Measurements from ENCODE around the gene ELAVL3.

- no peak for TF ChIP-seq SUZ12 (IDR thresholded peaks at IDR 0.05)
- TF ChIP-seq FOXK2 (IDR thresholded peaks at IDR 0.05) = no peak
- no peak for TF ChIP-seq ARNT (IDR thresholded peaks at IDR 0.05)
- no peak for TF ChIP-seq FOXA1 (IDR thresholded peaks at IDR 0.05)
- no peak for TF ChIP-seq SP1 (IDR thresholded peaks at IDR 0.05)
- no peak for TF ChIP-seq BHLHE40 (IDR thresholded peaks at IDR 0.05; ENCODE audit: borderline replicate concordance)
- TF ChIP-seq NFRKB (IDR thresholded peaks at IDR 0.05) = no peak
Observed at GRCh38 chr19:11479090-11479897, 1.6 kb downstream of the ELAVL3 start.

Data from HEK293T (cell line).